ENCODE data around the gene SPATA6.

GRCh38 chr1:48258106-48258505 lies 213.9 kb downstream of the SPATA6 start:
- TF ChIP-seq POLR2A (IDR thresholded peaks at IDR 0.05; ENCODE audit: low read depth) (no peak), CTCF (IDR thresholded peaks at IDR 0.05) (no peak)

Data from esophagus muscularis mucosa (tissue), 3 donors.